ENCODE results near the gene COA3.
A peak's percentile ranks its signal among the peaks of the same experiment; 100 is the strongest.
"Not testable (repeated sequence)": the region's sequence is repeated elsewhere in the genome, so short reads cannot be mapped to it uniquely, and the experiment has no call there.

The COA3 gene

DNA sequence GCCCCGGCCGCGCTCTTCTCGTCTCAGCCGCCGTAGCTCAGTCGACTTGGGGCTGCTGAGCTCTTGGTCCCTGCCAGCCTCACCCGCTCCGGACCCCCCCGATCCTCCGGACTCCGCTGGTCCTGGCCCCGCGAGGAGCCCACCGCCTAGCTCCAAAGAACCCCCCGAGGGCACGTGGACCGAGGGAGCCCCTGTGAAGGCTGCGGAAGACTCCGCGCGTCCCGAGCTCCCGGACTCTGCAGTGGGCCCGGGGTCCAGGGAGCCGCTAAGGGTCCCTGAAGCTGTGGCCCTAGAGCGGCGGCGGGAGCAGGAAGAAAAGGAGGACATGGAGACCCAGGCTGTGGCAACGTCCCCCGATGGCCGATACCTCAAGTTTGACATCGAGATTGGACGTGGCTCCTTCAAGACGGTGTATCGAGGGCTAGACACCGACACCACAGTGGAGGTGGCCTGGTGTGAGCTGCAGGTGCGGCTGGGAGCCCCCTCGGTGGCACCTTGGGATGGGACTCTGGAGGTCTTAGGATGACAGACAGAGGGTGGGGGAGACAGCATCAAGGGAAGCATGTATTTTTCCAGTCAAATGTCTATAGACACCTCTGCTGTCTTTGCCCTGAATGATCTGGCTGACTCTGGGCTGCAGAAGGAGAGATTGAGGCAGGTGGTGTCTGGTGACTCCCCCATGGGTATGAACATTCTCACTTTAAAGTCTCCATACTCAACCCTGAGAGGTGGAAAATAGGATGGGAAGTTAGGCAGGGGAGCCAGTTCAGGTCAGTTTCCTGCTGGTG, 17.5 kb downstream of the COA3 start:
- no peak for DNase-seq

DNA sequence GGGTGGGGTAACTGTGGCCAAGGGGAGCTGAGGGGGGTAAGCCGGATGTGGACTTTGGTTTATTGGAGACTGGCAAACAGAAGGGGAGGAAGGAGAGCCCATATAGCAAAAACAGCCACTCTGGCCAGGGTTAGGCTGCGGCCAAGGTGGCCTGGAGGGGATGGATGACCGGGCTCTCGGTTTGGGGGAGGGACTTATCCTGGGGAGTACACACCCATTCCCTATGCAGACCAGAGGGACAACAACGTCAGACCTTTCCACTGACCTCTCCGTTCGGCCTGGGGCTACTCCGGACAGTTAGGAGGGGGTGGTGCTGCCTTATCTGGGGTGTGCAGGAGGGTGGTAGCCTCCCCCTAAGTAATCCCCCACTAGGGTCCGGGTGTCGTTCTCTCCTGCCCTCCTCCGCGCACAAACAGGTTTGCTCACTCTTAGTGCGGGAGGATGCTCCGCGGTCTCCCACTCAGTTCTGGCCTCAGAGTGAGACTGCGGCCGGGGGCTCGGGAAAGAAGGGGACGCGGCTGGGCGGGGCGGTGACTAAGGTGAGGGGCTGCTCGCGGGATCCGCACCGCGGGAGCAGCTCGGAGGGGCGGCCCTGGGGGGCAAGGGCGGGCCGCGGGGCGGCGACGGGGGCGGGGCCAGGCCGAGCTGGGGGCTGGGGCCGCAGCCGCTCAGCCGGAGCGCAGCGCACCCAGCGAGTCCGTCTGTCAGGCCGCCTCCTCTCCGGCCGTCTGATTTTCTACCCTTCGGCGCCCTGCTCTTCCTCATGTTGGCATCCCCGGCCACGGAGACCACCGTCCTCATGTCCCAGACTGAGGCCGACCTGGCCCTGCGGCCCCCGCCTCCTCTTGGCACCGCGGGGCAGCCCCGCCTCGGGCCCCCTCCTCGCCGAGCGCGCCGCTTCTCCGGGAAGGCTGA, 18.3 kb downstream of the COA3 start, which contains the start of gene WNK4:
Gene WNK4 (plus strand): TSS at position 675 of the 915 bp plus-strand sequence. CDS start 89 bp downstream, at position 764.
- DNase-seq, result peak; percentile 35

DNA sequence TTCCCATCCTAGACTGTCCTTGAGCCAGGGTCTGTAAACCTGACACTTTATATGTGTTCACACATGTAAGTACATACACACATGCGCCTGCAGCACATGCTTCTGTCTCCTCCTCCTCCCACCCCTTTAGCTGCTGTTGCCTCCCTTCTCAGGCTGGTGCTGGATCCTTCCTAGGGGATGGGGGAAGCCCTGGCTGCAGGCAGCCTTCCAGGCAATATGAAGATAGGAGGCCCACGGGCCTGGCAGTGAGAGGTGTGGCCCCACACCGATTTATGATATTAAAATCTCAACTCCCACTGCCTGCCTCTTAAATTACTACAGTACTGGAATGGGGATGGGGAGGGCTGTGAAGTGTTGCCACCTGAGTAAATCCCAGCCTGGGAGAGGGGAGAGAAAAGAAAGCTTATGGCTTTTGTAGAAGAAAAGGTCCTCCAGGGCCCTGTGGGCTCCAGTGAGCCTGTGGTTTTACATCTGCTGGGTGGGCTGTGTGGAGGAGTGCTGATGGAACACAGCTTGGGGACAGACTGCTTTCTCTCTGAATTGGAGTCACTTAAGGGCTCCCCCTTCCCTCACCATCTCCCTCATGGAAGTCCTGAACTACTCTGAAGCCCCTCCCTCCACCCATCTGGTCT, 19.1 kb downstream of the COA3 start:
- DNase-seq, result no peak

DNA sequence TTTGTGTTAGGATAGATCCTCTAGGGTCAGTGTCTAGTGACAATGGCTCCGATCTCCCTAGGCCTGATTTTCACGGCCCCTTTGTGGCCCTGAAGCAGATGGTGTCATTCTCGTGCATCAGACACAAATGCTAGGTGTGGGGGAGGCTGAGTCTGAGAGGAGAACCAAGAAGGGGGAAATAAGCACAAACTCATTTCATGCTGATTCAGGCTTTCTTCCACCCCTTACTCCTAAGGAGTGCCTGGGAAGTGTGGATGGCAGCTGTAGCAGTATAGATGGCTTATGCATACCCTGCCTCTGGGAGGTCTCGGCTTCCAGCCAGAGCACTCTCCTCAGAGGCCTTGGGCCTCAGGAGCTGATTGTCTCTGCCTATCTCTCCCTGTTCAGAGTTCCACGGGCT, 19.9 kb downstream of the COA3 start:
- no peak for DNase-seq

DNA sequence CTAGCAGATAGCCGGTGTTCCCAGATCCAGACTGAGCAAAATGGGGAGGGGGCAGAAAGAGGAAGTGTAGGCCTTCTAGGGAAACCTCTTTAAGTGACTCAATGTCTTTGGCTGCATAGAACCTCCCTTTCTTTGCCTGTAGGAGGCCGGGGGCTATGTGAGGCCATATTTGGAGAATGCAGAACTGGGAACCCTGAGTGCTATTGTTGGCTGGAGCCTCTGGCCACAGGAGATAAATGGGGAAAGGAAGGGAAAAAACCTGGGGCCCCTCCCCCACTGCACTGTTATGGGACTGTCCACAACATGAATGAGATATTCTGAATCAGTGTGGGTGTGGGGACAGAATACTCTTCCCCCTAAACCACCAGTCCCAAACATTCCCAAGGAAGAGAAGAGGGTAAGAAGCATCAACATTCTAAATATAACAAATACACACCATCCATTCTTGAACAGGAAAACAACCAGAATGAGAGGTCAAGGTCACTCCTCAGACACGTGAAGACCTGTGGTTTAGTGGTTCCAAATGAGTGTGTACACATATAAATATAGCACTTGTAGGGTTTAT, 22.9 kb downstream of the COA3 start:
- peak; percentile 49 for DNase-seq

DNA sequence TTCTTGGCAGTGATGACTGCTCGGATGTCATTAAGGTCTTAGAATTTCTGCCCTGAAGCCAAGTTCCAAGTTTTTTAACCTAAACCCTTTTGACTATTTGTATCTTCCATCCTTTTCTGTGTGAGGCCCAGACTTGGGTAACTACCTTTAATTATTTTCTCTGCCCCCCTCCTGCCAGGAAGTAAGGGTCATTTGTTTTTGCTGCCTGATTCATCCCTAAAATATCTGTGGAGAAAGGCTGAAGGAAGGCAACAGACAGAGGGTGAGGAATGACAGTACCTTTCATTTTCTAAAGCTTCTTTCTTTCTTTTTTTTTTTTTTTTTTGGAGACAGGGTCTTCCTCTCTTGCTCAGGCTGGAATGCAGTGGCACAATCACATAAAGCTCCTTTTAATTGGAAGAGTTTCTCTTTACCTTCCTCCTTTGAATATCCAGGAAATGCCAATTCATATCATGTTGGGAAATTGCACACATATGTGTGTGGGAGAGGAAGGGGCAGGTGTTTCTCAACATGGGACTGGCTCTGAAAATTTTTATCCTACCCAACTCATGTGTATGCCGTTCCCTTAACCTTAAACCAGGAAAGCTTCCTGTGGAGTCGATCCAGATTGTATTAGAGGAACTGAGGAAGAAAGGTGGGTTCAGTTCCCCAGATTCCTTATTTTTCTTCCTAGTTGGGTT, 24.3 kb downstream of the COA3 start:
- DNase-seq, result no peak

DNA sequence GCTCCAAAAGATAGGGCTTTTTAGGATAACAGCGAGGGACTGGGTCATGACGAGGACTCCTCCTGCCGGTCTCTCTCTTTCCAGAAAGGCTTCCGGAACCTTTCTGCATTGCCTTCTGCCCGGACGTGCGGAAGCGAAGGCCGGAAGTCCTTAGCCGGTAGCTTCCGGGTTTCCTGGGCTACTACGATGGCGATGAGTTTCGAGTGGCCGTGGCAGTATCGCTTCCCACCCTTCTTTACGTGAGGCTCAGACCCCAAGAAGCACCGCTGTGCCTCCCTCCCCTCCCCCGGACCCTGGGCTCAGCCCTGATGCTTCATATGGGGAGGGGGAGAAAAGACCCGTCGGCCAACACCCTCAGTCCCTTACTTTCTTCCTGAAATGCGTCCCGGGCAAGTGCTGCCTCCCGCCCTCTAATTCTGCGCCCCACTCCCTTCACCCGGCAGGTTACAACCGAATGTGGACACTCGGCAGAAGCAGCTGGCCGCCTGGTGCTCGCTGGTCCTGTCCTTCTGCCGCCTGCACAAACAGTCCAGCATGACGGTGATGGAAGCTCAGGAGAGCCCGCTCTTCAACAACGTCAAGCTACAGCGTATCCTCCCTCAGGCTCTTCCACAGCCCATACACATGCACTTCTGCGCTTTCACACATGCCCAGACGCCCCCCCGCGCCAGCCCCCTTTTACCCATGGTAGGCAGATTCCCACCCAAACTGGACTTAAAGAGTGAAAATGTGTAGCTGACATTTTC, 25.0 kb downstream of the COA3 start, which contains the start of gene VPS25:
Gene VPS25 (plus strand): TSS at position 160 of the 746 bp plus-strand sequence. CDS start 27 bp downstream, at position 187.
- peak; percentile 93 for DNase-seq

DNA sequence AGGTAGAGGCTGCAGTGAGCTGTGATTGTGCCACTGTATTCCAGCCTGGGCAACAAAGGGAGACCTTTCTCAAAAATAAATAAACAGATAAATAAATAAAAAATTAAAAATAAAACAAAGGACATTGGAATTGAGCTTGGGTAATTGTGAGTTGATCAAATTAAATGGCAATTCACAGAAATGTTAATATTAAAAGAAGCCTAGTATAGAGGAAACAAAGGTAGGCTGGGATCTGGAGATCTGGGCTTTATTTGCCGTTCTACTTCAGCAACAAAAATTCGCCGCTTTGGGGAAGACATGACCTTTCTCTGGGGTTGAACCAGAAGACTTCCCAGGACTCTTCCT, 25.6 kb downstream of the COA3 start:
- DNase-seq, result no peak

DNA sequence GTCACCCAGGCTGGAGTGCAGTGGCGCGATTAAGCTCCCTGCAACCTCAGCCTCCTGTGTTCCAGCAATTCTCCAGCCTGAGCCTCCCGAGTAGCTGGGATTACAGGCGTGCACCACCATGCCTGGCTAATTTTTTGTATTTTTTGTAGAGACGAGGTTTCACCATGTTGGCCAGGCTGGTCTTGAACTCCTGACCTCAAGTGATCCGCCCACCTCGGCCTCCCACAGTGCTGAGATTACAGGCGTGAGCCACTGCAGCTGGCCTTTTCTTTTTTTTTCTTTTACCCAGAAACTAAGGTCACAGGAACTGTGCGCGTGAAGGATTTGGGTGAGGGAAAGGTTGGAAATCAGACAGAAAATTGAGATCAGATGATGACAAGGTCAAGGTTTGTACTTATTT, 28.5 kb downstream of the COA3 start:
- not testable (repeated sequence) for DNase-seq

DNA sequence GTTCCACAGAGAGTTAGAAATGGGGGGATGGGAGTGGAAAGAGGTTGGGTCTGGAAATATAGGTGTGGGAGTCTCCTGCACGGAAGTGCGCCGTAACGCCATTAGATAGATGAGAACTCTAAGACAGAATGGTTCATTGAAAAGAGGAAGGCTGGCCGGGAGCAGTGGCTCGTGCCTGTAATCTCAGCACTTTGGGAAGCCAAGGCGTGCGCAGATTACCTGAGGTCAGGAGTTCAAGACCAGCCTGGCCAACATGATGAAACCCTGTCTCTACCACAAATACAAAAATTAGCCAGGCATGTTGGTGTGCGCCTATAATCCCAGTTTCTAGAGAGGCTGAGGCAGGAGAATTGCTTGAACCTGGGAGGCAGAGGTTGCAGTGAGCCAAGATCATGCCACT, 30.5 kb downstream of the COA3 start:
- DNase-seq, result not testable (repeated sequence)

DNA sequence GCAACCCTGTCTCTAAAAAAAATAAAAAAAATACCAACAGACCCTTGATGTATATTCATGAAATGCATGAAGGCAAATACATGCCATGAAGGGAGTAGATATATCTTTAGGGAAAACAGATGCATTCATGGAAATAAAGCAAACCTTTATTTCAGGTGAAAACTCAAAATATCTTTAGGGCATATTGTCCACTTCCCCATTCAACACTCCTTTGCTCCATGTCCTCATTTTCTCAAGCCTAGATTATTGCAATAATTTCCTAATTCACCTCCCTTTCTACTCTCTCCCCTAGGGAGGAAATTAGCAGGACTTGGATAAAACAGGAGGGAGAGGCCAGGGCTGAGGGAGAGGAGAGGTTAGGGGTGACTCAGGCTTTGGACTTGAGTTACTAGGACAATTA, 31.0 kb downstream of the COA3 start:
- DNase-seq, result no peak

DNA sequence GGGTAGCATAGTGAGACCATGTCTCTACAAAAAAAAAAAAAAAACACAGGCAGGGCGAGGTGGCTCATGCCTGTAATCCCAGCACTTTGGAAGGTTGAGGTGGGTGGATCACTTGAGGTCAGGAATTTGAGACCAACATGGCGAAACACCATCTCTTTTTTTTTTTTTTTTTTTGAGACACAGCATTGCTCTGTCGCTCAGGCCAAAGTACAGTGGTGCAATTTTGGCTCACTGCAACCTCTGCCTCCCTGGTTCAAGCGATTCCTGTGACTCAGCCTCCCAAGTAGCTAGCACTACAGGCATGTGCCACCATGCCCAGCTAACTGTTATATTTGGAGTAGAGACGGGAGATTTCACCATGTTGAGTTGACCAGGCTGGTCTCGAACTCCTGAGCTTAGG, 32.4 kb downstream of the COA3 start:
- no peak for DNase-seq

DNA sequence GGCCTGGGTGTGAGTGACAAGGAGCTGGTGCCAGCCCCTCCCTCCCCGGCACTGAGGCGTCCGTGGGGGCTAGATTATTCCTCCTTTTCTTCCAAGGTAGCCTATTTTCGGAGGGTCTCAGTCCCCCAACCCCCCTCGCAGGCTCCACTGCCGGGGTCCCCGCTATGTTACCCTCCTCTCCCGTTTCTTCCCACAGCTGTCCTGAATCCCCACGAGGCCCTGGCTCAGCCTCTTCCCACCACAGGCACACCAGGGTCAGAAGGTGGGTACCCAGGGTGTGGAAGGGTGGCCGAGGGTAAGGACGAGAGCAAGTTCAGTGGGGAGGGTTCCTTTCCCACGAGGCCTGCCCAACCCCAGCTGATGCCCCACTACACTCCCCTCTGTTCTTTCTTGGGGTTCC, 36.9 kb downstream of the COA3 start:
- DNase-seq, result no peak

DNA sequence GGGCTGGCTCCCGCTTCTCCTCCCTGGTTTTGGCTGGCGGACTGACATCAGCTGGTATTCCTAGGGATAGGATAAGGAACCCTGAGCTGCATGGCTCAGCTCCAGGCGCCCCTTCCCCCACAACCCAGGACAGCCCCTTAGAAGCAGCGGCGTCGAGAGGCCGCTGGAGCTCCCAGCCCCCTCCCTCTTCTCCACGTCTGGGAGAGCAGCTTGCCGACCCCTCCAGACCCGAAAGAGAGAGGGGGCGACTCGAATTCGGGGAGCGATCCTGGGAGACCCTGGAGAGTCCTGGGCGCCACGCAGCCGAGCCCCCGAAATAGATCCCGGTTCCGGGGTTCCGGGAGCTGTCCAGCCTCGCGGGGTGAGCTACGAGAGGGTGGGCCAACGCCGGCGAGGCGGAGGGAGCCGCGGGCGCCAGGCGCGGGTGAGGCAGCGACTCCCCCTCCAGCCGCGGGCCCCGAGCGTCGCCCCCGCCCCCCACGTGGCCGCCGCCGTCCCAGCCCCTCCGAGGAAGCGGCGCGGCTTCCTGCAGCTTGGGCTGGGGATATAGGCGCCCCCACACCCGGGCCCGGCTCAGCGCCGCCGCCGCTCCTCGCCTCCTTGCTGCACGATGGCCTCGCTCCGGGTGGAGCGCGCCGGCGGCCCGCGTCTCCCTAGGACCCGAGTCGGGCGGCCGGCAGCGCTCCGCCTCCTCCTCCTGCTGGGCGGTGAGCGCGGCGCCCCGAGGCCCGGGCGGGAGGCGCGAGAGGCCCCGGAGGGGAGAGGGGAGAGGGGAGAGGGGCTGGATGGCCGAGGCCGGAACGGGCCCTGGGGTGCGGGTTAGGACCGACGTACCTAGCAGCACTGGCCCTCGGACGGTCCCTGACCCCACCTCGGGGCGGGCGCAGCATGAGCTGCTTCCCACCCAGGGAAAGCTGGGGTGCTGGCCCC, 37.6 kb downstream of the COA3 start, which contains the start of gene RAMP2:
Gene RAMP2 (plus strand): TSS at position 576 of the 930 bp plus-strand sequence. CDS start 35 bp downstream, at position 611.
- peak; percentile 40 for DNase-seq

DNA sequence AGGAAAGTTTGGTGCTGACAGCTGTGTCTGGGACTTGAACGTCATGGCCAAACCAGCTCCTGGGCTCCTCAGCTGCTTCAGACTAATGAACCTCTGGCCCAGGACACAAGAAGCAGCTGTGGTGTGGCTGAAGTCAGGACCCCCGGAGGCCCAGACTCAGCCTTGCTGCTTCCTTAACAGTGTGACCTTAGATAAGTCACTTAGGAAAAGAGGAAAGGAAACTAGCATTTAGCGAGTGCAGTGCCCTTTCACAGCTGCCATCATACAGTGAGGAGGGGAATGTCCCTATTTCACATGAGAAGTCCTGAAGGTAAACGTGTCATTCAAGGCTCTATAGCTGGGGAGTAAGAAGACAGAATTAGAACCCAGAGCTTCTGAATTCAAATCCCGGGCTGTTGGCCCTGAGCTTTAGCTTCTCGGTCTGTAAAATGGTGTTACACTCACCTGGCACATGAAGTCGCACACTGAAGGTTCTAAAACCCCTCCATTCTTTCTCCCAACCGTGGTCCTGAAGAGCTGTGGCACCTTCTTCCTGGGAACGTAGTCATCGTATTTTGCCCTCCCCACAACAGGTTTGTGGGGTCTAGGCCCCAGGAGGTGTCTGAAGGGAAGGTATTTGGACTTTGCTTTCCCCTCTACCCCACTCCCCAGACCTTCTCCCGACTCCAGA, 38.4 kb downstream of the COA3 start:
- no peak for DNase-seq

DNA sequence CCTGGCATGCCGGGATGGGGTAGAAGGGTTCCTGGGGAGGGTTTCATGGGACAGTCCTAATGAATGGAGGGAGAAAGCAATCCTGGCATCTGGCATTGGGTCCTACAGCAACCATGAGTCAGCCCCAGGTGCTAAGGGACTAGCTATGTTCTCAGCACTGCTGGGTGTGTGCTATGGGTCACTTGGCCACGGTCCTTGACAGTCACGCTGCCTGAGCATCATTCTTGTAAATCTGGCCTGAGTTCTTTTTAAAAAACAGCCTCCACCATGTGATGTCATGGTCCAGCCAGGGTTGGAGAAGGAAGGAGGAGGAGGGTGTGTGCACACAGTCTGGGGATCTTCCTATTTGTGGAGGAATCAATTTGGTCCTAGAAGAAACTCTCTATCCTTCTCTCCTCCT, 43.7 kb downstream of the COA3 start:
- no peak for DNase-seq

DNA sequence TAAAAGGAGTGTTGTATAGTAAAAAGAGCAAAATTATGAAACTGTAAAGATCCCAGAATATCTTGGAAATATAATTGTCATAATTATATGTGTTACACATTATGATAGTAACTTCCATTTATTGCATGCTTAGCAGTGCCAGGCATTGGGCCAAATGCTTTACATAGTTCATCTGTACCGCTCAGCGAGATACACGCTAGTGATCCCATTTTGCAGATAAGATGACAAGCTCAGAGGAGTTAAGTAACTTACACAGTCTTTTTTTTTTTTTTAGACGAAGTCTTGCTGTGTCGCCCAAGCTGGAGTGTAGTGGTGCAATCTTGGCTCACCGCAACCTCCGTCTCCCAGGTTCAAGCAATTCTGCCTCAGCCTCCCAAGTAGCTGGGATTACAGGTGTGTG, 46.9 kb downstream of the COA3 start:
- peak; percentile 46 for DNase-seq

DNA sequence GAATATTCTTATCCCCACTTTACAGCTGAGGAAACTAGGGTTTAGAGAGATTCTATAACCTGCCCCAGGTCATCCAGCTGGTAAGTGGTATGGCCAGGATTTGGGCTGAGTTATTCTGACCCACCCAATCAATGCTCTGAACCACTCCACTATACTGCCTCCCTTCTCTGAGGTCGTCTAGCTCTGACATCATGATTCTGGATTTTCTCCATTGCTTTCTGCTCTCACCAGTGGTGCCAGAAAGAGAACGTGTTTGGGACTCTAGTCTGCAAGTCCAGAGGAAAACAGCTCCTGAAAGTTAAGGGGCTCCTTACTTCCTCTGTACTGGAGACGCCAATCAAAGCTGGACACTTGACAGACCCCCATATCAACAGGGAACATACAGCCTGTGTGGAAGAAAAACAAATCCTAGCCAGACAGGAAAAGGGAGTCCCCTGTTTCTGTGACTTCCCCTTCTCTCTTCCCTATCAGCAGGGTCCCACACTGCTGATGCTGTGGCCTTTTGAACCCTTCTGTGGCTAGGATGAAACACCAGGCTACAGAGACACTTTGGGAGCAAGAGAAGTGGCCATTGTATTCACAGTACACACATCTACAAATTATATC, 47.7 kb downstream of the COA3 start:
- peak; percentile 80 for DNase-seq
